ENCODE measurements around the gene ITK. TPM values are rescaled to one million over a fixed set of nuclear protein-coding genes. Genes with fewer than 3 reads are reported as not detected.

ITK gene
- total and polyA plus RNA-seq, 3 donors from 2014 or later, result 0.93 to 3.8 (median 1.3) TPM

DNA sequence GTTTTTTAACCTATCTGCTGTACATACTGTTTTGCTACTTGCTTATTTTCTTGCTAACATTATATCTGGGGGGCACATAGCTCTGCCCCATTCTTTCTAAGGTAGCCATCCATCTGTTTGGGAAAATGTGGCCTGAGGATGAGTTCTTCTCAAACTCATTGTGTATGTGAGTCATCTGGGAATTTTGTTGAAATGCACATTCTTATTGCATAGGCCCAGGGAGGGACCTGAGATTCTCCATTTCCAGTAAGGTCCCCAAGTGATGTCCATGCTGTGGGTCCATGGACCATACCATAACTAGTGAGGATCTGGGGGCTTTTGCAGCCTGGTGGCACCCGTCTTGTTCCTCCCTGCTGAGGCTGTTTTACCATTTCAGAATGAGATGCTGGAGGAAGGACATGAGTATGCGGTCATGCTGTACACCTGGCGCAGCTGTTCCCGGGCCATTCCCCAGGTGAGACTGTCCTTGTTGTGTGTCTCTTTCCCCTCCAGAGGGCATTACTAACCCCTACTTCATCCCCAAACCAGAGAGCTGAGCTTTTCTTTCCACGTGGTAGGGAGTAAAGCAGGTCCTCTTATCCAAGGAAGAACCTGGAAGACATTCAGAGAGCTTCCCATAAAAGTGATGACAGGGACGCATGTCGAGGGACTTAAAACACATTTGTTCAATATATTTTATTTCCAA is 113.9 kb downstream of the ITK start:
- TF ChIP-seq POLR2A (IDR thresholded peaks at IDR 0.05), result no peak
- TF ChIP-seq, protein P1, sequence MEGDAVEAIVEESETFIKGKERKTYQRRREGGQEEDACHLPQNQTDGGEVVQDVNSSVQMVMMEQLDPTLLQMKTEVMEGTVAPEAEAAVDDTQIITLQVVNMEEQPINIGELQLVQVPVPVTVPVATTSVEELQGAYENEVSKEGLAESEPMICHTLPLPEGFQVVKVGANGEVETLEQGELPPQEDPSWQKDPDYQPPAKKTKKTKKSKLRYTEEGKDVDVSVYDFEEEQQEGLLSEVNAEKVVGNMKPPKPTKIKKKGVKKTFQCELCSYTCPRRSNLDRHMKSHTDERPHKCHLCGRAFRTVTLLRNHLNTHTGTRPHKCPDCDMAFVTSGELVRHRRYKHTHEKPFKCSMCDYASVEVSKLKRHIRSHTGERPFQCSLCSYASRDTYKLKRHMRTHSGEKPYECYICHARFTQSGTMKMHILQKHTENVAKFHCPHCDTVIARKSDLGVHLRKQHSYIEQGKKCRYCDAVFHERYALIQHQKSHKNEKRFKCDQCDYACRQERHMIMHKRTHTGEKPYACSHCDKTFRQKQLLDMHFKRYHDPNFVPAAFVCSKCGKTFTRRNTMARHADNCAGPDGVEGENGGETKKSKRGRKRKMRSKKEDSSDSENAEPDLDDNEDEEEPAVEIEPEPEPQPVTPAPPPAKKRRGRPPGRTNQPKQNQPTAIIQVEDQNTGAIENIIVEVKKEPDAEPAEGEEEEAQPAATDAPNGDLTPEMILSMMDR (IDR thresholded peaks at IDR 0.05), result no peak
- 91 to 92% methylated on average over 7 of the region's 7 CpGs for WGBS, 2 donors
- intact Hi-C loops (cut with DNase I; ENCODE audit: low total_unique reads), result no loop called here

DNA sequence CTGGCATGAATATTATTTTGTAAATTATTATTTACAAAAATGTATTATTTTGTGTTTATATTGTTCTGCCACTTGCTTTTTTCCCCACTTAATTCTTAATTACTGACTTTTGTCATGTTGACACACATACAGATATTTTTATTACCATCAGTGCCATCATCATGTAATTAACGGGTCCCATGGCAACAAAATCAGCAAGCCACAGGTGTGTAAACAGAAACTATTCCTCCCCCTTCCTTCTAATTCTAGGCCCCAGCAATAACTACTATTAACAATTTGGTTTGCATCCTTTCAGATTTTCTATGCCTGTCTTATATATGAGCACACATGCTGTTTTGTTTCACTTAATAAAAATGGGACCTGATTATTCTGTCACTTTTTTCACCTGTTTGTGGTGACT is 114.6 kb downstream of the ITK start:
- Histone ChIP-seq H3K4me1 (no peaks in the 10 kb centered on the region), H3K27ac (no peak overlapping the region), H3K36me3 (ENCODE audit: low read depth, missing control alignments) (no peaks in the 10 kb centered on the region), H3K27me3 (no peaks in the 10 kb centered on the region), H3K4me3 (no peak overlapping the region), H3K9me3 (no peaks in the 10 kb centered on the region)
- TF ChIP-seq, protein P1 (IDR thresholded peaks at IDR 0.05), result no peak
- TF ChIP-seq POLR2A (IDR thresholded peaks at IDR 0.05), result no peak
- DNase-seq, result no peak
- intact Hi-C loops (cut with DNase I; ENCODE audit: low total_unique reads), result no loop called here
- 73 to 76% methylated on average over 1 of the region's 1 CpG for WGBS, 2 donors

More for the DNA sequence above, 113.9 kb downstream of the ITK start:
- H3K4me3 ChIP-seq, result no peak overlapping the region
- no peak for DNase-seq
- H3K4me1 ChIP-seq, result no peaks in the 10 kb centered on the region
- no peaks in the 10 kb centered on the region for H3K36me3 ChIP-seq (ENCODE audit: low read depth, missing control alignments)
- no peak overlapping the region for H3K27ac ChIP-seq
- H3K9me3 ChIP-seq, result no peaks in the 10 kb centered on the region
- no peaks in the 10 kb centered on the region for H3K27me3 ChIP-seq

DNA sequence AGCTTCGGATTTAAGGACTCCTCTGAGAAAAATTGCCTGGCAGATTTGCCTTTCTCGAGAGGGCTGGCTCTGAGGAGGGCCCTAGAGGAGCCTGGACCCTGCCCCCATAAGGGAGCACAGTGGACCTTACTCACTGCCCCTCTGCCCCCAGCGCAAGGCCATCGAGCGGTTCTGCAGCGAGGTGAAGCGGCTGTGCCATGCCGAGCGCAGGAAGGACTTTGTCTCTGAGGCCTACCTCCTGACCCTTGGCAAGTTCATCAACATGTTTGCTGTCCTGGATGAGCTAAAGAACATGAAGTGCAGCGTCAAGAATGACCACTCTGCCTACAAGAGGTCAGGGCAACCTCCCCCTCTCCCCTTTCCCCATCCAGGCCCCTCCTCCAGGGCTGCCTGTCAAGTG is 119.9 kb downstream of the ITK start:
- intact Hi-C loops (cut with DNase I; ENCODE audit: low total_unique reads), result no loop called here
- DNase-seq, result no peak
- WGBS, 2 donors, result 88 to 91% methylated on average over 9 to 10 of the region's 10 CpGs
- Histone ChIP-seq H3K9me3 (no peaks in the 10 kb centered on the region), H3K27ac (no peak overlapping the region), H3K4me1 (no peaks in the 10 kb centered on the region), H3K36me3 (ENCODE audit: low read depth, missing control alignments) (no peaks in the 10 kb centered on the region), H3K27me3 (no peaks in the 10 kb centered on the region), H3K4me3 (no peak overlapping the region)
- TF ChIP-seq POLR2A (IDR thresholded peaks at IDR 0.05), result no peak
- TF ChIP-seq, protein P1 (IDR thresholded peaks at IDR 0.05), result no peak

DNA sequence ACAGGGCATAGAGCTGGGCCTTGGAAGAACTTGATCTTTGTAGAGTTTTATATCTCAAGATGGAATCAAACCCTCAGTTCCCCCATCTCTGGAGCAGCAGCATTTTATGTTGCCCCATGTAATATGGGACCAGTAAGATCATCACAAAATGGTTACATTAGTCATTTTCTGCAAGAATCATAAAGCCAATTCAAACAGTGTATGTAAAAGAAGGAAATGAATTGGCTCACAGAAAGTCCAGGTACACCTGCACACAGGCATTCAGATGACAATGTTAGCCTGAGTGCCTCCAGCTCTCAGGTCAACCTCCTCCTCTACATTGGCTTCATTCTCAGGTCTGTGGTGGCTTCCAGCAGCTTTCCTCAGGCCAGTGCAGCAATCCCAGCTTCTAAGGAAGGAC is 120.4 kb downstream of the ITK start:
- H3K4me3 ChIP-seq, result no peak overlapping the region
- no peak for DNase-seq
- intact Hi-C loops (cut with DNase I; ENCODE audit: low total_unique reads), result no loop called here
- no peaks in the 10 kb centered on the region for H3K4me1 ChIP-seq
- H3K9me3 ChIP-seq, result no peaks in the 10 kb centered on the region
- no peaks in the 10 kb centered on the region for H3K36me3 ChIP-seq (ENCODE audit: low read depth, missing control alignments)
- no peaks in the 10 kb centered on the region for H3K27me3 ChIP-seq
- TF ChIP-seq POLR2A (IDR thresholded peaks at IDR 0.05), result no peak
- no peak overlapping the region for H3K27ac ChIP-seq

DNA sequence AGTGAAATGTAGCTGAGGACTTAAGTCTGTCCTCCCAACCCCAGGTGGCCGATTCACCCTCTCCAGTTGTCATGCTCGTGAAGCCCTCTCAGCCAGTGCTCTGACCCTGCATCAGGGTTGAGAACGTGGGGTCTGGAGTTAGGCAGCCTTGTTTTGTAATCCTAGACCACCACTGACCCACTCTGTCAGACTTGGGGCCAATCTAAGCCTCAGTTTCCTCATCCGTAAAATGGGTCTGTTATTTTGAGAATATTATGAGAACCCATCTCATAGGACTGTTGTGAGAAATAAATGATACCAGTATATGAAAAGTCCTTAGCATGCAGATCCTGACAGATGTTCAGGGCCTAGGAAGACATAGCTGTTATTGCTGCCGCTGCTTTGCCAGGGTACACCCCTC is 122.4 kb downstream of the ITK start:
- no peaks in the 10 kb centered on the region for H3K36me3 ChIP-seq (ENCODE audit: low read depth, missing control alignments)
- intact Hi-C loops (cut with DNase I; ENCODE audit: low total_unique reads), result no loop called here
- no peaks in the 10 kb centered on the region for H3K9me3 ChIP-seq
- no peak for TF ChIP-seq POLR2A (IDR thresholded peaks at IDR 0.05)
- TF ChIP-seq, protein P1 (IDR thresholded peaks at IDR 0.05), result no peak
- no peak for DNase-seq
- H3K4me3 ChIP-seq, result no peak overlapping the region
- no peak overlapping the region for H3K27ac ChIP-seq
- no peaks in the 10 kb centered on the region for H3K4me1 ChIP-seq
- 93 to 94% methylated on average over 5 of the region's 5 CpGs for WGBS, 2 donors
- H3K27me3 ChIP-seq, result no peaks in the 10 kb centered on the region

Data from testis (tissue), 3 donors.